Right lobe of liver (tissue), 6 donors: ENCODE measurements around the gene PLA2R1. TPM values are rescaled to one million over a fixed set of nuclear protein-coding genes. Genes with fewer than 3 reads are reported as not detected.

ENCODE experiments used
- ATAC-seq, 4 donors: fragments of 200-7000 bp; cut with Tn5 transposase; one replicate each; pipeline ENCODE4 v1.9.1; 2020; ENCODE audit warnings: mild to moderate bottlenecking in 4 of 4, moderate library complexity in 4 of 4
- DNase-seq, 3 donors: peaks; one replicate each; pipeline ENCODE4 v3.0.0-alpha.2; 2020
- H3K27ac ChIP-seq, 3 donors: fragments of 200-600 bp; one replicate each; pipeline ENCODE4 v1.8.0; 2022
- H3K27me3 ChIP-seq, 2 donors: fragments of 200-600 bp; one replicate each; pipeline ENCODE4 v1.8.0; 2022
- H3K36me3 ChIP-seq, 4 donors: fragments of 200-600 bp; sonication (generic) in 1 of 4; one replicate each; pipeline versions ENCODE4 v1.5.1 to v1.8.0; 2017 to 2022; ENCODE audit warnings: control low read depth in 1 of 4
- H3K4me1 ChIP-seq, 4 donors: fragments of 200-600 bp; sonication (generic) in 1 of 4; one replicate each; pipeline versions ENCODE4 v1.5.1 to v1.8.0; 2017 to 2022; ENCODE audit warnings: control low read depth in 1 of 4
- H3K4me3 ChIP-seq, 3 donors: fragments of 200-600 bp; one replicate each; pipeline ENCODE4 v1.8.0; 2022
- H3K9me3 ChIP-seq, 4 donors: fragments of 200-600 bp; sonication (generic) in 1 of 4; one replicate each; pipeline versions ENCODE4 v1.5.1 to v1.8.0; 2017 to 2022; ENCODE audit warnings: control low read depth in 1 of 4
- POLR2A ChIP-seq: fragments of 450-650 bp; IDR thresholded peaks from one replicate; pipeline ENCODE4 v1.6.1; 2017; ENCODE audit warnings: antibody characterized with exemption, mild to moderate bottlenecking
- WGBS: methylation state at CpG from one replicate; pipeline ENCODE4 v1.1.6; 2018; ENCODE audit warnings: low coverage, low lambda C conversion rate; ENCODE audit not compliant: insufficient coverage; ENCODE audit errors: missing lambda C conversion rate; 5-methylcytosine and 5-hydroxymethylcytosine counted together
- intact Hi-C, 2 donors: fragments of 100-400 bp; cut with DNase I; formaldehyde crosslinking; loops; one replicate each; pipeline versions ENCODE4 v1.11.2 to v1.14.1; 2022
- total RNA-seq, 6 experiments: library from RNA; depleted of rRNA in 2 of 6; stranded (reverse); fragments of >200 nt in 2 of 6; fragmentation: NEBNext Ultra II Directional in 3 of 6; extraction: Animal tissue kit (Norgen Biotek cat#: 25700) in 3 of 6; gene quantifications; one replicate each; pipeline versions ENCODE4 v1.1.0 to v1.2.4, GENCODE V29; 2016 to 2023
- TF ChIP-seq, protein P1 (sequence below), 4 donors: fragments of 200-600 bp in 3 of 4; fragments of 450-650 bp in 1 of 4; IDR thresholded peaks; one replicate each; pipeline versions ENCODE4 v1.5.1 to v1.8.0; 2016 to 2022; ENCODE audit warnings: antibody characterized with exemption in 4 of 4, mild to moderate bottlenecking in 2 of 4
- donor health status: DM: no; HTN: yes; CAD: no.
- donor health status: DM: no; HTN: no; CAD: no.
- donor health status: DM: no; HTN: no; CAD: no.
- donor health status: DM: no; HTN: yes; CAD: no.
- donor health status: DM: no; HTN: yes; CAD: no.

Gene PLA2R1
- total RNA-seq, 6 experiments from 2014 or later = 0.70 to 1.6 (median 0.97) TPM

DNA sequence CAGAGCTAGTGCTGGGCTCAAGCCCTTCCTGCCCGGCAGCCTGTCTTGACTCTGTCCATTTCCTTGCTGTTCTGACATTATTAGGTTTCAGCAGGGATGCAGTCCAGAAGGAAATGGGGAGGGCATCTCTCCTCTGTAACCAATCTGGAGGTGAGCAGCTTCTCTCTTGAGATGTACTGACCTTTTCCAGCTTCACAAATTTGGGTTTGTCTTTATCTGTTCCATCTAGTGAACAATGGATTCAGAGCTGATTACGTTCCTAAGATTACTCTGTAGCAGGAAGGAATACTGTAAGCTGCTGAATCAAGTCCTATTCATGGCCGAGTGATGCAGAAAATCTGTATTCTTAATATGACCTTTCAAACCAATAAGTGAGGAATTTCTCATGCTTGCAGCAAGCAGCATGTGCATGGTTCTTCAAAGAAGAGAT, 11.0 kb downstream of the PLA2R1 start:
- H3K9me3 ChIP-seq = no peaks in the 10 kb centered on the region
- TF ChIP-seq, protein P1, sequence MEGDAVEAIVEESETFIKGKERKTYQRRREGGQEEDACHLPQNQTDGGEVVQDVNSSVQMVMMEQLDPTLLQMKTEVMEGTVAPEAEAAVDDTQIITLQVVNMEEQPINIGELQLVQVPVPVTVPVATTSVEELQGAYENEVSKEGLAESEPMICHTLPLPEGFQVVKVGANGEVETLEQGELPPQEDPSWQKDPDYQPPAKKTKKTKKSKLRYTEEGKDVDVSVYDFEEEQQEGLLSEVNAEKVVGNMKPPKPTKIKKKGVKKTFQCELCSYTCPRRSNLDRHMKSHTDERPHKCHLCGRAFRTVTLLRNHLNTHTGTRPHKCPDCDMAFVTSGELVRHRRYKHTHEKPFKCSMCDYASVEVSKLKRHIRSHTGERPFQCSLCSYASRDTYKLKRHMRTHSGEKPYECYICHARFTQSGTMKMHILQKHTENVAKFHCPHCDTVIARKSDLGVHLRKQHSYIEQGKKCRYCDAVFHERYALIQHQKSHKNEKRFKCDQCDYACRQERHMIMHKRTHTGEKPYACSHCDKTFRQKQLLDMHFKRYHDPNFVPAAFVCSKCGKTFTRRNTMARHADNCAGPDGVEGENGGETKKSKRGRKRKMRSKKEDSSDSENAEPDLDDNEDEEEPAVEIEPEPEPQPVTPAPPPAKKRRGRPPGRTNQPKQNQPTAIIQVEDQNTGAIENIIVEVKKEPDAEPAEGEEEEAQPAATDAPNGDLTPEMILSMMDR (IDR thresholded peaks at IDR 0.05) = no peak
- TF ChIP-seq POLR2A = no peak
- no peaks in the 10 kb centered on the region for H3K4me1 ChIP-seq
- intact Hi-C loops = no loop called here
- DNase-seq = no peak
- WGBS = 23% methylated on average over 3 of the region's 3 CpGs
- no peaks in the 10 kb centered on the region for H3K36me3 ChIP-seq
- H3K27me3 ChIP-seq = no peaks in the 10 kb centered on the region
- no peak for ATAC-seq
- H3K27ac ChIP-seq = no peak overlapping the region
- no peak overlapping the region for H3K4me3 ChIP-seq

DNA sequence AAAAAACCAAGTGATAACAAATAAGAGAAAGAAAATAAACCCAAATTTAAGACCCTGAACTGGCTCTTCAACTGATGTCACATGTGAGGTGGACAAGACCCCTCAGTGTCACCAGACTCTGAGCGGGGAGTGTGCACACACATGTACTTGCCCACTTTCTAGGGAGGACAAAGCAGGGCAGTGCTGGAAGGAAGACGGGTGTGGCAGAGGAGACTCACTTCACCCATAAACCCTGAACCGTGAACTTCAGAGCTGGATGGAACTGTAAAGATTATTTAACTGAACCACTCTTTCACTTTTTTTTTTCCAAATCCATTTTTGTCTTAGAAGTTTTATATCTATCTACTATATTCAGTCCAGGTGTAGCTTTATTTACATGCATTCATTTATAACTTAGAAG, 12.3 kb downstream of the PLA2R1 start:
- no peak for DNase-seq
- Histone ChIP-seq H3K9me3 (no peaks in the 10 kb centered on the region), H3K36me3 (no peaks in the 10 kb centered on the region), H3K27ac (no peak overlapping the region), H3K4me1 (no peaks in the 10 kb centered on the region), H3K27me3 (no peaks in the 10 kb centered on the region), H3K4me3 (no peak overlapping the region)
- ATAC-seq = no peak
- intact Hi-C loops = no loop called here
- WGBS = 60% methylated on average over 3 of the region's 3 CpGs
- TF ChIP-seq POLR2A = no peak
- TF ChIP-seq, protein P1 (IDR thresholded peaks at IDR 0.05) = no peak

DNA sequence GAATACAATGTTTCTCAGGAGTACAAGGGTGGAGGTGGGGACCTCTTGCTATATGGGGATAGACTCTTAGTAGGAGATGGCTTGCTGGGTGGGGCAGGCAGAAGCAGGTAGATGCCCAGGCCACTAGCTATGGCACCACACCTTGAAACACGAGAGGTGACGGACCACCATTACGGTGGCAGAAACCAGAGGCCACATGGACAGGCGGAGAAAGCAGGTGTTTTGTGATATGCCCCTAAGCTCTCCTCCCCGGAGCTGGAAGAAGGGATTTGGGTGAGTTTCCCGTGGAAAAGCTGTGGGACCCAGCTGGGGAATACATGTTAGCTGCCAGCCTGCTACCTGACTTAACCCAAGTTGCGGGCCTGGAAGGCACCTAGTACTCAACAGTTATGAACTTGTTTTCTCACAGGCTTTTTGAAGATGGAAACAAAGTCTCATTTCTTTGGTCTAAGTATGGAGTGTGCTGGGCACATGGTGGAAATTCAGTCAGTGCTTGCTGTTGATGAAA, 16.7 kb downstream of the PLA2R1 start:
- WGBS = 82% methylated on average over 6 of the region's 7 CpGs
- no peak overlapping the region for H3K4me3 ChIP-seq
- intact Hi-C loops = no loop called here
- H3K4me1 ChIP-seq = no peaks in the 10 kb centered on the region
- no peak for DNase-seq
- ATAC-seq = no peak
- no peak overlapping the region for H3K27ac ChIP-seq
- no peaks in the 10 kb centered on the region for H3K9me3 ChIP-seq
- no peak for TF ChIP-seq POLR2A
- TF ChIP-seq, protein P1 (IDR thresholded peaks at IDR 0.05) = no peak
- no peaks in the 10 kb centered on the region for H3K36me3 ChIP-seq
- no peaks in the 10 kb centered on the region for H3K27me3 ChIP-seq

DNA sequence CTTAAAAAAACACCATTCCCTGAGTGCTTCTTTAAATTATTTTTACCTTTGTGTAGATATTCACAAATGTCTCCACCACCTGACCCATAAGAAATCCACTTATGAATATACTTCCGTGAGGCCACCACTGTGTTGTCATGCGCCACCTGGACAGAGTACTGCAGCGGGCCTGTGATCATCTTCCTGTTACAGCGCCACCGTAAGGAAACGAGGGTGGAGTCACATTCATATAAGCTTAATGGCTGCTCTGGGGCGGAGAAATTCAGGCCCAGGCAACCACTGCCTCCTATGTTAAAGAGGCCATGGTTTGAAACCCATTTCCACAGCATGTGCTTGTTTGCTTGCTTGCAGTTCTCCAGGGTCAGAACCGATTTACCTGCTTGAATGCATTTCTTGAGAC, 17.7 kb downstream of the PLA2R1 start:
- Histone ChIP-seq H3K9me3 (no peaks in the 10 kb centered on the region), H3K36me3 (no peaks in the 10 kb centered on the region), H3K27ac (no peak overlapping the region), H3K4me1 (no peaks in the 10 kb centered on the region), H3K27me3 (no peaks in the 10 kb centered on the region), H3K4me3 (no peak overlapping the region)
- DNase-seq (no peak), ATAC-seq (no peak)
- no peak for TF ChIP-seq POLR2A
- TF ChIP-seq, protein P1 (IDR thresholded peaks at IDR 0.05) = no peak
- 74% methylated on average over 8 of the region's 8 CpGs for WGBS
- intact Hi-C loops = no loop called here

DNA sequence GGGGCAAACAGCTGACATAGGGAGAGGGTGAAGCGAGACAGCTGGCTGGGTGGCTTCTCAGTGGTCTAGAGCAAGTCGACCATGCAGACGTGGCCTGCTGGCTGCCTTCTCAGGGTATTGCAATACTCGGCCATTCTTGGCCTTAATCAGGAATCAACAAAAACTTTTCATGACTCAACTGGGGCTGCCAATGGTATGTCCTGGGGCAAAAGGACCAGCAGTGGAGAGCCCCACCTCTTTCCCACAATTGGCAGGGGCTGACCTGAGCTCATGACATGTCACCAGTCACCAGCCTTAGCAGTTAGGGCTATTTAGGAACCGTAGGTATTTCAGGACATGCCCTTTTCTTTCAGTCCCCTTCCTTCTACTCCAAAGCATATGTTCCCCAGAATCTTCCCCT, 19.1 kb downstream of the PLA2R1 start:
- no peak overlapping the region for H3K27ac ChIP-seq
- H3K27me3 ChIP-seq = no peaks in the 10 kb centered on the region
- no peaks in the 10 kb centered on the region for H3K36me3 ChIP-seq
- no peak for ATAC-seq
- H3K4me3 ChIP-seq = no peak overlapping the region
- no peaks in the 10 kb centered on the region for H3K4me1 ChIP-seq
- DNase-seq = no peak
- no peak for TF ChIP-seq POLR2A
- TF ChIP-seq, protein P1 (IDR thresholded peaks at IDR 0.05) = no peak
- intact Hi-C loops = no loop called here
- no peaks in the 10 kb centered on the region for H3K9me3 ChIP-seq
- 53% methylated on average over 3 of the region's 5 CpGs for WGBS
